ENCODE measurements around the gene CFD.

Gene CFD

GRCh38 chr19:912181-913079 is 53.0 kb downstream of the CFD start:
- no peak for DNase-seq

Measured in activated CD4-positive, CD25-positive, alpha-beta regulatory T cell (primary cell).